Gastroesophageal sphincter (tissue), 4 donors: ENCODE measurements around the gene TSPO. TPM values are rescaled to one million over a fixed set of nuclear protein-coding genes. Genes with fewer than 3 reads are reported as not detected.
A peak's percentile ranks its signal among the peaks of the same experiment; 100 is the strongest.
"Not testable (repeated sequence)": the region's sequence is repeated elsewhere in the genome, so short reads cannot be mapped to it uniquely, and the experiment has no call there.

Experiments used
- ATAC-seq: fragments of 150-250 bp; one replicate; pipeline ENCODE4 v1.9.1; 2016; ENCODE audit warnings: mild to moderate bottlenecking, moderate library complexity
- H3K27ac ChIP-seq, 4 donors: fragments of 200-600 bp; sonication (generic) in 3 of 4; 1 replicate in 3 of 4; 2 replicates in 1 of 4; pipeline ENCODE4 v1.5.1; 2016 to 2019
- H3K27me3 ChIP-seq: fragments of 200-600 bp; sonication (generic); one replicate; pipeline ENCODE4 v1.5.1; 2019
- H3K36me3 ChIP-seq, 2 donors: fragments of 200-600 bp; sonication (generic); one replicate each; pipeline ENCODE4 v1.5.1; 2019; ENCODE audit warnings: control low read depth in 1 of 2
- H3K4me1 ChIP-seq, 3 donors: fragments of 200-600 bp; sonication (generic); 1 replicate in 2 of 3; 2 replicates in 1 of 3; pipeline ENCODE4 v1.5.1; 2016 to 2019; ENCODE audit warnings: control low read depth in 2 of 3
- H3K4me3 ChIP-seq, 2 donors: fragments of 200-600 bp; sonication (generic); one replicate each; pipeline ENCODE4 v1.5.1; 2019; ENCODE audit warnings: mild to moderate bottlenecking in 1 of 2, moderate library complexity in 1 of 2
- H3K9me3 ChIP-seq, 3 donors: fragments of 200-600 bp; sonication (generic); one replicate each; pipeline ENCODE4 v1.5.1; 2017 to 2019; ENCODE audit warnings: control low read depth in 2 of 3
- EP300 ChIP-seq: sonication (generic); formaldehyde crosslinking; IDR thresholded peaks from one replicate; pipeline ENCODE4 v1.6.1; 2017; ENCODE audit warnings: antibody characterized with exemption, mild to moderate bottlenecking
- POLR2A ChIP-seq, 2 donors: fragments of 450-650 bp; IDR thresholded peaks; one replicate each; pipeline ENCODE4 v1.6.1; 2017; ENCODE audit warnings: antibody characterized with exemption in 2 of 2, mild to moderate bottlenecking in 2 of 2, moderate library complexity in 1 of 2
- POLR2AphosphoS5 ChIP-seq: sonication (generic); formaldehyde crosslinking; IDR thresholded peaks from one replicate; pipeline ENCODE4 v1.6.1; 2017; ENCODE audit warnings: antibody characterized with exemption
- WGBS, 2 donors: methylation state at CpG; one replicate each; pipeline ENCODE4 v1.1.5; 2018; ENCODE audit warnings: low coverage in 1 of 2; 5-methylcytosine and 5-hydroxymethylcytosine counted together
- total RNA-seq, 4 donors: library from RNA; depleted of rRNA; stranded (reverse); fragments of >200 nt; gene quantifications; one replicate each; pipeline ENCODE4 v1.1.0, GENCODE V29; 2016
- TF ChIP-seq, protein P1 (sequence below), 4 experiments: fragments of 200-600 bp in 2 of 4; fragments of 450-650 bp in 2 of 4; sonication (generic) in 1 of 4; IDR thresholded peaks; one replicate each; pipeline ENCODE4 v1.5.1; 2017 to 2019; ENCODE audit warnings: antibody characterized with exemption in 4 of 4, mild to moderate bottlenecking in 2 of 4, moderate library complexity in 2 of 4

Gene TSPO
- total RNA-seq, 4 donors from 2014 or later: 112 to 240 (median 178) TPM

DNA sequence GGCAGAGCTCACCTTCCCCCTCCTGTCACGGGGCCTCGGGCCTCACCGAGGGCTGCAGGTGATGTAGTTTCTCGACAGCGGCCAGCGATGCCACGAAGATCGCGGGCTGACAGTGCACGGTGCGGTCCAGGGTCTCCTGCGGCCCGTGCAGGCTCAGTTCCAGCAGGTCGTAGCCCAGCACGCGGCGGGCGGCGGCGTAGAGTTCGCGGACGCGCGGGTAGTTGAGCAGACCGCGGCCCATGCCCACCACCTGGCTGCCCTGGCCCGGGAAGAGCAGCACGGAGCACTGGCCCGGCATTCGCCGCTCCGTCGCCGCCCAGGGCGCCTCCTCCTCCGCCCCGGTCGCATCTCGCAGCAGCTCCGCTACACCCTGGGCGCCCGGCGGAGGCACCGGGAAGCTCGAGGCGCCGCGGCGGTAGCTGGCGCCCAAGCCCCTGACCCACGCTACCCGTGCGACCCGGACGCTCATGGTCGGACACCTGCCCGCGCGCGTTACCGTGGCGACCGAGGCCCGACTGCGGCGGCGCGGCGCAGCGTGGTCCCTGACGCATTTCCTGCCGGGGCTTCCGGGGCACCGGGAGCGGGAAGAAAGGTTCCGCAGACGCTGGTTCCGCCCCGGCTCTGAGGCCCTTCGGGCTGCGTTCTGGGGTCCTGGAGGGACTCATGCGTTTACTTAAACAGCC lies 8.3 kb upstream of the TSPO start, which contains the start of gene MCAT:
Gene MCAT (minus strand): TSS at position 519 of the 683 bp plus-strand sequence. CDS start 50 bp downstream, at position 469.
- peaks cover 0 to 30% (median 7%) of the 10 kb centered on the region in 3 donors for H3K4me1 ChIP-seq
- peak; percentile 96 for ATAC-seq
- TF ChIP-seq POLR2AphosphoS5 (peak; percentile 55), EP300 (no peak), POLR2A (IDR thresholded peaks at IDR 0.05) (peak; percentile 49 to 57)
- TF ChIP-seq, protein P1, sequence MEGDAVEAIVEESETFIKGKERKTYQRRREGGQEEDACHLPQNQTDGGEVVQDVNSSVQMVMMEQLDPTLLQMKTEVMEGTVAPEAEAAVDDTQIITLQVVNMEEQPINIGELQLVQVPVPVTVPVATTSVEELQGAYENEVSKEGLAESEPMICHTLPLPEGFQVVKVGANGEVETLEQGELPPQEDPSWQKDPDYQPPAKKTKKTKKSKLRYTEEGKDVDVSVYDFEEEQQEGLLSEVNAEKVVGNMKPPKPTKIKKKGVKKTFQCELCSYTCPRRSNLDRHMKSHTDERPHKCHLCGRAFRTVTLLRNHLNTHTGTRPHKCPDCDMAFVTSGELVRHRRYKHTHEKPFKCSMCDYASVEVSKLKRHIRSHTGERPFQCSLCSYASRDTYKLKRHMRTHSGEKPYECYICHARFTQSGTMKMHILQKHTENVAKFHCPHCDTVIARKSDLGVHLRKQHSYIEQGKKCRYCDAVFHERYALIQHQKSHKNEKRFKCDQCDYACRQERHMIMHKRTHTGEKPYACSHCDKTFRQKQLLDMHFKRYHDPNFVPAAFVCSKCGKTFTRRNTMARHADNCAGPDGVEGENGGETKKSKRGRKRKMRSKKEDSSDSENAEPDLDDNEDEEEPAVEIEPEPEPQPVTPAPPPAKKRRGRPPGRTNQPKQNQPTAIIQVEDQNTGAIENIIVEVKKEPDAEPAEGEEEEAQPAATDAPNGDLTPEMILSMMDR (IDR thresholded peaks at IDR 0.05): no peak
- H3K4me3 ChIP-seq: peak within 1 kb of the TSS; percentile 85 to 88
- H3K27me3 ChIP-seq: no peaks in the 10 kb centered on the region
- H3K36me3 ChIP-seq: peaks cover 0 to 32% of the 10 kb centered on the region in 2 donors
- peak within 1 kb of the TSS; percentile 4 to 78 (median 76) for H3K27ac ChIP-seq
- WGBS, 2 donors: 0% methylated on average over 2 to 11 of the region's 83 CpGs
- no peaks in the 10 kb centered on the region for H3K9me3 ChIP-seq

DNA sequence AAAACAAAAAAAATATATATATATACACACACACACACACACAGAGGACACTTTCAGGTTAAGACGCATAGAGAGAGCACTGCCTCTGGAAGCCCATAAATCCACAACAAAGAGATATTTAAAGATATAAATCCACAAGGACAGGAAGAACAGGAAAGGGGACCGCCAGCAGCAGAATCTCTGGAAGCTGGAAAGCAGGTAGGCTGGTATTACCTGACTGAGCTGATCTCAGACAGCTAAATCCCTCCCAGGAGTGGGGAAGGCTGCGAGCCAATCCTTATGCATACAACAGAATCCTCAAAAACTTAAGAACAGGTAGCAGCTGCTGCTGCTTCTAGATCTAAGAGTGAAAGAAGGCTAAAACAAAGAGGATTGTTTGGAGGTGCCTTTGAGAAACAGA lies 6.4 kb upstream of the TSPO start:
- peaks cover 0 to 13% of the 10 kb centered on the region in 2 donors for H3K36me3 ChIP-seq
- no peak overlapping the region for H3K4me3 ChIP-seq
- no peaks in the 10 kb centered on the region for H3K27me3 ChIP-seq
- peaks cover 0 to 30% (median 7%) of the 10 kb centered on the region in 3 donors for H3K4me1 ChIP-seq
- H3K9me3 ChIP-seq: no peaks in the 10 kb centered on the region
- 60 to 75% methylated on average over 1 to 3 of the region's 3 CpGs for WGBS, 2 donors
- no peak overlapping the region for H3K27ac ChIP-seq
- ATAC-seq: no peak
- TF ChIP-seq POLR2A (IDR thresholded peaks at IDR 0.05): no peak
- TF ChIP-seq, protein P1 (IDR thresholded peaks at IDR 0.05): no peak
- TF ChIP-seq EP300: no peak
- TF ChIP-seq POLR2AphosphoS5: no peak

DNA sequence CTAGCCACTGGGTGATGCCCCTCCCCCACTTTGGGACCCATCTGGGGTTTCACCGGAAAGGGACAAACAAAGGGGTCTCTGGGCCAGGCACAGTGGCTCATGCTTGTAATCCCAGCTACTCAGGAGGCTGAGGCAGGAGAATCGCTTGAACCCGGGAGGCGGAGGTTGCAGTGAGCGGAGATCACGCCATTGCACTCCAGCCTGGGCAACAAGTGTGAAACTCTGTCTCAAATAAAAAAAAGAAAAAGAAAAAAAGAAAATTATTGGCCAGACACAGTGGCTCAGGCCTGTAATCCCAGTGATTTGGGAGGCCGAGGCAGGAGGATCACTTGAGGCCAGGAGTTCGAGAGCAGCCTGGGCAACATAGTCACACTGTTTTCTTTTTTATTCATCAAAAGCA lies 6.0 kb upstream of the TSPO start:
- not testable (repeated sequence) for H3K36me3 ChIP-seq, H3K27me3 ChIP-seq, H3K4me3 ChIP-seq, H3K27ac ChIP-seq, ATAC-seq, H3K9me3 ChIP-seq
- WGBS, 2 donors: 75 to 96% methylated on average over 5 to 6 of the region's 8 CpGs
- peaks cover 0 to 31% (median 7%) of the 10 kb centered on the region in 3 donors for H3K4me1 ChIP-seq

DNA sequence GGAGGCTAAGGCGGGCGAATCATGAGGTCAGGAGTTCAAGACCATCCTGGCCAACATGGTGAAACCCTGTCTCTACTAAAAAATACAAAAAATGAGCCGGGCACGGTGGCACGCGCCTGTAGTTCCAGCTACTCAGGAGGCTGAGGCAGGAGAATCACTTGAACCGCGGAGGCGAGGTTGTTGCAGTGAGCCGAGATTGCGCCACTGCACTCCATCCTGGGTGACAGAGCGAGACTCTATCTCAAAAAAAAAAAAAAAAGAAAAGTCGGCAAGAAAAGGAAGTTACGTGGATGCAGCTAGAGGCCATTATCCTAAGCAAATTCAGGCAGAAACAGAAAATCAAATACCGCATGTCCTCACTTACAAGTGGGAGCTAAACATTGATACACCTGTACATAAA lies 5.0 kb upstream of the TSPO start:
- WGBS, 2 donors: 58 to 100% methylated on average over 6 to 13 of the region's 15 CpGs
- not testable (repeated sequence) for ATAC-seq

DNA sequence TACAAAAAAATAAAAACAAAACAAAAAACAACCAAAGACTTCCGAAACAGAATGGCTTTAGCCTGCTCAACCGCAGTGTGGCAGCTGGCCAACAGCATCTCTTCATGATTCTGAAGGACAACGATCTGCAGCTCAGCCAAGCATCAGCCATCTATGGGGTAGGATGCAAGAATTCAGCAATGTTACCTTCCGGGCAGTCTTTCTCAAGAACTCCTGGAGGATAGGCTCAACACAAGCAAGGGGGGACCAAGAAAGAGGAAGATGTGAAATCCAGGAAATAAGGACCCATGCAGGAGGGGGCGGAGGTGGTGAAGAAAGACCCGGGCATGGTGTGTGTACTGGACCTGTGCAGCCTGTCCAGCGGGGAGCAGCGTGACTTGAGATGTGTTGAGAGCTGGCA lies 3.5 kb upstream of the TSPO start:
- H3K4me1 ChIP-seq: peaks cover 0 to 32% (median 12%) of the 10 kb centered on the region in 3 donors
- H3K36me3 ChIP-seq: no peaks in the 10 kb centered on the region
- 51 to 60% methylated on average over 4 to 8 of the region's 8 CpGs for WGBS, 2 donors
- no peak for ATAC-seq
- no peak overlapping the region for H3K4me3 ChIP-seq
- H3K9me3 ChIP-seq: no peaks in the 10 kb centered on the region
- TF ChIP-seq POLR2AphosphoS5: no peak
- no peak for TF ChIP-seq EP300
- TF ChIP-seq, protein P1 (IDR thresholded peaks at IDR 0.05): no peak
- TF ChIP-seq POLR2A (IDR thresholded peaks at IDR 0.05): no peak
- no peaks in the 10 kb centered on the region for H3K27me3 ChIP-seq
- peak overlapping the region in 1 of 4 donors; percentile 16 for H3K27ac ChIP-seq

More for the DNA sequence above, 5.0 kb upstream of the TSPO start:
- H3K4me1 ChIP-seq: peaks cover 0 to 32% (median 12%) of the 10 kb centered on the region in 3 donors
- not testable (repeated sequence) for H3K27me3 ChIP-seq, H3K27ac ChIP-seq, H3K9me3 ChIP-seq, H3K36me3 ChIP-seq, H3K4me3 ChIP-seq

DNA sequence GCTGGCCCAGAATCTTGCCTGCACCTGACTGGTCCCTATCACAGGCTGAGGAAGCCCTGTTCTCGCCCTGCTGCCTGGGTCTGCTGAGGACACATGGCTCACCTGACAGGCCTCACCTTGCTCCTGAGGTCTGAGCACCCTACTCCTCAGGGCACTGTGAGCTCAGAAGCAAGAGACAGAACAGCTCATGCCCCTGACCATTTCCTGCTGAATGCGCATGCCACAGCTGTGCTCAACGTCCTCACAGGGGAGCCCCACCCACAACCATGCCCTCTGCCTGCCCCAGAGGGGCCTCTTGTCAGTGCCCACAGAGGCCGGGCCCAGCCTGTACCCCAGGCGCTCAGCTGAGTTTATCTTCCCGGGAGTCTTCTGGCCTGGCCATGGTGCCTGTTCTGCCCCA lies 2.8 kb upstream of the TSPO start:
- Histone ChIP-seq H3K9me3 (no peaks in the 10 kb centered on the region), H3K4me1 (peaks cover 0 to 35% (median 13%) of the 10 kb centered on the region in 3 donors), H3K4me3 (no peak overlapping the region), H3K27me3 (no peaks in the 10 kb centered on the region), H3K27ac (no peak overlapping the region), H3K36me3 (no peaks in the 10 kb centered on the region)
- WGBS, 2 donors: 50 to 83% methylated on average over 1 of the region's 6 CpGs
- no peak for ATAC-seq
- TF ChIP-seq EP300: no peak
- TF ChIP-seq POLR2A (IDR thresholded peaks at IDR 0.05): no peak
- no peak for TF ChIP-seq POLR2AphosphoS5
- TF ChIP-seq, protein P1 (IDR thresholded peaks at IDR 0.05): no peak
